SU-DHL-6 (cell line): ENCODE measurements around the gene OR52B6.

Experiments
- H2AFZ ChIP-seq: fragments of 200-600 bp; sonication (generic); 2 replicates; pipeline ENCODE4 v1.6.1; 2014; ENCODE audit warnings: low read depth, mild to moderate bottlenecking, moderate library complexity, mixed read lengths, antibody characterized with exemption, low read length; ENCODE audit not compliant: severe bottlenecking
- H3F3A ChIP-seq: fragments of 200-600 bp; shearing (Covaris generic); 2 replicates; pipeline ENCODE4 v1.6.0; 2016; ENCODE audit warnings: antibody characterized with exemption, mild to moderate bottlenecking; ENCODE audit not compliant: insufficient read depth
- H3K27ac ChIP-seq: fragments of 200-600 bp; sonication (generic); 2 replicates; pipeline ENCODE4 v1.5.1; 2016; ENCODE audit warnings: low read depth, mild to moderate bottlenecking, low read length, moderate library complexity, mixed read lengths
- H3K27me3 ChIP-seq: fragments of 200-600 bp; sonication (generic), shearing (Covaris generic); 2 replicates; pipeline ENCODE4 v1.6.0; 2014; ENCODE audit warnings: mild to moderate bottlenecking, low read length
- H3K36me3 ChIP-seq: fragments of 200-600 bp; sonication (generic); 2 replicates; pipeline ENCODE4 v1.6.1; 2014; ENCODE audit warnings: mild to moderate bottlenecking, low read length, mixed read lengths
- H3K4me2 ChIP-seq: fragments of 300-600, 200-600 bp; shearing (Covaris generic), sonication (generic); 2 replicates; pipeline ENCODE4 v1.6.0; 2014; ENCODE audit warnings: low read length, low read depth, mild to moderate bottlenecking; ENCODE audit not compliant: poor library complexity, severe bottlenecking
- H3K4me3 ChIP-seq: fragments of 200-600 bp; sonication (generic); 2 replicates; pipeline ENCODE4 v1.5.1; 2014; ENCODE audit warnings: antibody characterized with exemption, low read length, mild to moderate bottlenecking, mixed read lengths; ENCODE audit not compliant: insufficient read depth, poor library complexity, severe bottlenecking
- H3K79me2 ChIP-seq: fragments of 200-600 bp; sonication (generic); 2 replicates; pipeline ENCODE4 v1.6.1; 2014; ENCODE audit warnings: mild to moderate bottlenecking, low read length, moderate library complexity; ENCODE audit not compliant: insufficient read depth
- H3K9ac ChIP-seq: fragments of 200-600 bp; sonication (generic); 2 replicates; pipeline ENCODE4 v1.7.0; 2014; ENCODE audit warnings: mild to moderate bottlenecking, low read length
- H3K9me2 ChIP-seq: fragments of 200-600 bp; sonication (generic); replicated peaks from 2 replicates; pipeline ENCODE4 v1.6.1; 2014; ENCODE audit warnings: low read length; ENCODE audit not compliant: insufficient read depth
- H3K9me3 ChIP-seq: fragments of 200-600 bp; sonication (generic); 2 replicates; pipeline ENCODE4 v1.6.1; 2014; ENCODE audit warnings: low read length, mixed read lengths; ENCODE audit not compliant: insufficient read depth
- H4K20me1 ChIP-seq: fragments of 200-600 bp; sonication (generic); 2 replicates; pipeline ENCODE4 v1.6.1; 2014; ENCODE audit warnings: low read depth, mild to moderate bottlenecking, antibody characterized with exemption, low read length, moderate library complexity, mixed read lengths
- EZH2phosphoT487 ChIP-seq: fragments of 200-600 bp; sonication (generic), shearing (Covaris generic); conservative IDR thresholded peaks from 2 replicates; pipeline ENCODE4 v1.6.1; 2018; ENCODE audit warnings: mild to moderate bottlenecking, antibody characterized with exemption, low read length, moderate library complexity, mixed read lengths
- TF ChIP-seq, protein P1 (sequence below): fragments of 200-600 bp; sonication (generic); IDR thresholded peaks from one replicate; pipeline ENCODE4 v1.5.1; 2017; ENCODE audit warnings: antibody characterized with exemption, mild to moderate bottlenecking, low read length, moderate library complexity; ENCODE audit not compliant: insufficient read depth, poor library complexity, severe bottlenecking

OR52B6 gene

DNA sequence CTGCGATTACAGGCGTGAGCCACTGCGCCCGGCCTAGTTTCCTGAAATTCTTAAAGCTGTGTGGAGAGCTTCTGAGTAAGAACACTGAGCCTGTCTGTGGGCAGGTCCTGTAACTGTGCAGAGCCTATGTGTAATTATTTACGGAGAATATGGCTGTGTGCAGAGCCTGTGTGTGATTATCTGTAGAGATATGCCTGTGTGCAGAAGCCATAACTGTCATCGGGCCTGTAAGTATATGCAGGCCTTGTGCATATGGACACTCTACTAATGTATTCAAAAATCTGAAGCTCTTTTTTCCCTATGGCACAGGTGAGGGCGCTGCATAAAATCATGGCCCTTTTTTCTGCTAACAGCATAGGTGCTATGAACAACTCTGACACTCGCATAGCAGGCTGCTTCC, at the start of gene OR52B6:
Gene OR52B6 (plus strand): TSS at position 301 of the 400 bp plus-strand sequence. CDS start 0 bp downstream, at position 301.
- Histone ChIP-seq H2AFZ (no peak within 1 kb of the TSS), H3F3A (no peaks in the 10 kb centered on the region), H3K27me3 (no peaks in the 10 kb centered on the region; the same call in 1 of the 2 replicates), H3K27ac (no peak within 1 kb of the TSS), H3K9me2 (no peaks in the 10 kb centered on the region), H3K4me3 (no peak within 1 kb of the TSS), H3K9ac (no peak within 1 kb of the TSS), H4K20me1 (no peaks in the 10 kb centered on the region), H3K4me2 (no peak within 1 kb of the TSS), H3K79me2 (no peaks in the 10 kb centered on the region), H3K36me3 (no peaks in the 10 kb centered on the region), H3K9me3 (no peaks in the 10 kb centered on the region)
- TF ChIP-seq, protein P1, sequence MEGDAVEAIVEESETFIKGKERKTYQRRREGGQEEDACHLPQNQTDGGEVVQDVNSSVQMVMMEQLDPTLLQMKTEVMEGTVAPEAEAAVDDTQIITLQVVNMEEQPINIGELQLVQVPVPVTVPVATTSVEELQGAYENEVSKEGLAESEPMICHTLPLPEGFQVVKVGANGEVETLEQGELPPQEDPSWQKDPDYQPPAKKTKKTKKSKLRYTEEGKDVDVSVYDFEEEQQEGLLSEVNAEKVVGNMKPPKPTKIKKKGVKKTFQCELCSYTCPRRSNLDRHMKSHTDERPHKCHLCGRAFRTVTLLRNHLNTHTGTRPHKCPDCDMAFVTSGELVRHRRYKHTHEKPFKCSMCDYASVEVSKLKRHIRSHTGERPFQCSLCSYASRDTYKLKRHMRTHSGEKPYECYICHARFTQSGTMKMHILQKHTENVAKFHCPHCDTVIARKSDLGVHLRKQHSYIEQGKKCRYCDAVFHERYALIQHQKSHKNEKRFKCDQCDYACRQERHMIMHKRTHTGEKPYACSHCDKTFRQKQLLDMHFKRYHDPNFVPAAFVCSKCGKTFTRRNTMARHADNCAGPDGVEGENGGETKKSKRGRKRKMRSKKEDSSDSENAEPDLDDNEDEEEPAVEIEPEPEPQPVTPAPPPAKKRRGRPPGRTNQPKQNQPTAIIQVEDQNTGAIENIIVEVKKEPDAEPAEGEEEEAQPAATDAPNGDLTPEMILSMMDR, result no peak
- TF ChIP-seq EZH2phosphoT487, result no peak

DNA sequence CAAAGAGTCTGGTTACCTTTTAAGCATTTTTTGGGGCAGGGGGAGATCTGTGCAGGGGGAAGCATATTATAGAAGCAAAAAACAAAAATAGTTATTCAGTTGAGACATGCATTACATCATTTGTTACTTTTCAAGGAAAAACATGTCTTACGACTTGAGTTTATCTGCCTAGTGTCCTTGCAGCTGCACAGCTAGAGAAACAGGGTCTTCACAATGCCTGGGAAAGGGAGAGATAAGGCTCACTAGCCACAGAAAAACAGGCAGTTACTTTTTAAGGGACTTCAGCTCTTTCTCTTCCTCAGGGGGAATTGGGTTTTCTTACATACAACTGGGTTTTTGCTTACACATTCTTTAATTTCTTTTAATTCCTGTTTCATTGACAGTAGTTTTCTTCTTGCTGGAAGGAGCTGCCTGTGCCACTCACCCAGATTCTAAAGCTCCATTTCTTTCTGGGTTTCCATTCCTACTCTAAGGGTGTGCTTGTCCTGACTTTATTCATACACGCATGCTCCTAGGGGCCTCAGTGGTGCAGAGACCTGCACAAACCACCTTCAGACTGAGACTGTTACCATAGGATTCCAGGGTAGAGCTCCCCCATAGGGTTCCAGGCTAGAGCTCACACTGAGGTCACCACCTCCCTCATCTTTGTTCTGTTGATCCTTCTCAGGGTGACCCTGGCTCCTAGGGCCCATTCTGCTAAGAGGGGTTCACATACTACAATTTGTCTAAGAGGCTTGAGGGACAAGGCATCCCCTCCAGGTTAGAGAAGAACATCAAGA, 49.4 kb upstream of the OR52B6 start:
- no peaks in the 10 kb centered on the region for H3F3A ChIP-seq
- H3K36me3 ChIP-seq, result no peaks in the 10 kb centered on the region
- H3K9me2 ChIP-seq, result no peaks in the 10 kb centered on the region
- no peak overlapping the region for H3K4me3 ChIP-seq
- TF ChIP-seq, protein P1, result no peak
- TF ChIP-seq EZH2phosphoT487, result no peak
- H4K20me1 ChIP-seq, result no peaks in the 10 kb centered on the region
- no peak overlapping the region for H3K27ac ChIP-seq
- H3K4me2 ChIP-seq, result no peak overlapping the region
- H3K9ac ChIP-seq, result no peak overlapping the region
- H3K9me3 ChIP-seq, result no peaks in the 10 kb centered on the region
- H3K27me3 ChIP-seq, result no peaks in the 10 kb centered on the region
- no peaks in the 10 kb centered on the region for H3K79me2 ChIP-seq
- no peak overlapping the region for H2AFZ ChIP-seq

GRCh38 chr11:5534046-5534445, 46.6 kb upstream of the OR52B6 start:
- H3K4me3 ChIP-seq, result no peak overlapping the region

More at GRCh38 chr11:5534046-5534445, 46.6 kb upstream of the OR52B6 start:
- Histone ChIP-seq H3K79me2 (no peaks in the 10 kb centered on the region), H2AFZ (no peak overlapping the region), H3K9me3 (no peaks in the 10 kb centered on the region), H3K4me2 (no peak overlapping the region), H3K9me2 (no peaks in the 10 kb centered on the region), H3F3A (no peaks in the 10 kb centered on the region), H3K27ac (no peak overlapping the region), H3K36me3 (no peaks in the 10 kb centered on the region), H3K27me3 (no peaks in the 10 kb centered on the region), H3K9ac (no peak overlapping the region), H4K20me1 (no peaks in the 10 kb centered on the region)
- TF ChIP-seq EZH2phosphoT487, result no peak
- TF ChIP-seq, protein P1, result no peak
